K562 (cell line): ENCODE measurements around the gene MCCD1. TPM values are rescaled to one million over a fixed set of nuclear protein-coding genes. Genes with fewer than 3 reads are reported as not detected.
A peak's percentile ranks its signal among the peaks of the same experiment; 100 is the strongest.

ENCODE experiments used
- BCL6 ChIP-seq: fragments of 250-450 bp; sonication (Bioruptor Pico); IDR thresholded peaks from 2 replicates; pipeline ENCODE4 v1.4.0; 2020
- BDP1 ChIP-seq: IDR thresholded peaks from 3 replicates; pipeline ENCODE4 v1.6.1; 2011; ENCODE audit not compliant: insufficient read length, insufficient read depth
- BRD4 ChIP-seq: fragments of 200-600 bp; sonication (generic); IDR thresholded peaks from 2 replicates; pipeline ENCODE4 v1.6.1; 2017; ENCODE audit warnings: inconsistent platforms
- ESRRA ChIP-seq: fragments of 450-650 bp; IDR thresholded peaks from 2 replicates; pipeline ENCODE4 v1.6.1; 2014; ENCODE audit warnings: low read depth, mild to moderate bottlenecking, moderate library complexity, borderline replicate concordance
- ESRRB ChIP-seq: fragments of 250-450 bp; sonication (Bioruptor Pico); IDR thresholded peaks from 2 replicates; pipeline ENCODE4 v1.5.0; 2020; ENCODE audit warnings: mild to moderate bottlenecking, moderate library complexity, borderline replicate concordance
- FOXM1 ChIP-seq, 2 experiments: fragments of 450-650 bp in 1 of 2; sonication (generic) in 1 of 2; formaldehyde crosslinking in 1 of 2; IDR thresholded peaks; 2 replicates each; pipeline versions ENCODE4 v1.6.1 to v1.9.0; 2017 to 2022; ENCODE audit warnings: low read depth in 2 of 2, mild to moderate bottlenecking in 2 of 2, missing genetic modification reagents in 1 of 2, moderate library complexity in 1 of 2
- HNRNPK ChIP-seq: fragments of 200-400 bp; formaldehyde crosslinking; IDR thresholded peaks from one replicate; pipeline ENCODE4 v1.6.1; 2018; ENCODE audit warnings: mild to moderate bottlenecking, low read depth, low read length; ENCODE audit not compliant: poor library complexity, severe bottlenecking
- MEF2A ChIP-seq: IDR thresholded peaks from 2 replicates; pipeline ENCODE4 v1.6.1; 2011; ENCODE audit warnings: low read depth, mild to moderate bottlenecking, low read length, moderate library complexity; ENCODE audit not compliant: control insufficient read depth
- NBN ChIP-seq: fragments of 450-650 bp; IDR thresholded peaks from 2 replicates; pipeline ENCODE4 v1.6.1; 2016; ENCODE audit warnings: low read depth, mild to moderate bottlenecking
- PREB ChIP-seq: sonication (generic); formaldehyde crosslinking; IDR thresholded peaks from 2 replicates; pipeline ENCODE4 v1.8.1; 2023; ENCODE audit warnings: mild to moderate bottlenecking, missing genetic modification reagents
- RBM39 ChIP-seq: fragments of 200-400 bp; formaldehyde crosslinking; optimal IDR thresholded peaks from 2 replicates; pipeline ENCODE3; 2018; ENCODE audit warnings: low read depth, low read length
- RHOXF2B ChIP-seq: fragments of 250-450 bp; sonication (Bioruptor Pico); conservative IDR thresholded peaks from 2 replicates; pipeline ENCODE4 v1.5.1; 2021
- SMARCA4 ChIP-seq: fragments of 450-650 bp; IDR thresholded peaks from 2 replicates; pipeline ENCODE4 v1.6.1; 2016
- SPI1 ChIP-seq: IDR thresholded peaks from 2 replicates; pipeline ENCODE4 v1.6.1; 2011; ENCODE audit warnings: low read depth, low read length, control low read depth, borderline replicate concordance
- TCF3 ChIP-seq: sonication (generic); formaldehyde crosslinking; IDR thresholded peaks from 2 replicates; pipeline ENCODE4 v1.4.0; 2020; ENCODE audit warnings: mild to moderate bottlenecking, missing genetic modification reagents
- THRA ChIP-seq: fragments of 450-650 bp; IDR thresholded peaks from 2 replicates; pipeline ENCODE4 v1.6.1; 2017; ENCODE audit warnings: mild to moderate bottlenecking, moderate library complexity
- XRCC5 ChIP-seq: fragments of 200-400 bp; formaldehyde crosslinking; IDR thresholded peaks from 2 replicates; pipeline ENCODE4 v1.6.1; 2017; ENCODE audit warnings: low read depth, mild to moderate bottlenecking, low read length
- ZC3H11A ChIP-seq: IDR thresholded peaks from 2 replicates; pipeline ENCODE4 v1.6.1; 2012; ENCODE audit warnings: low read depth, low read length, improper control_type of control experiment
- ZC3H8 ChIP-seq: fragments of 450-650 bp; IDR thresholded peaks from 2 replicates; pipeline ENCODE4 v1.6.1; 2017
- ZFPM2 ChIP-seq: fragments of 250-450 bp; sonication (Bioruptor Pico); IDR thresholded peaks from 2 replicates; pipeline ENCODE4 v1.5.1; 2022; ENCODE audit warnings: mild to moderate bottlenecking
- ZNF197 ChIP-seq: fragments of 200-800 bp; sonication (Bioruptor generic); IDR thresholded peaks from 2 replicates; pipeline ENCODE4 v1.6.1; 2016; ENCODE audit warnings: low read depth, missing genetic modification characterization, missing compliant biosample characterization
- ZNF324 ChIP-seq: fragments of 250-450 bp; sonication (Bioruptor Pico); IDR thresholded peaks from 2 replicates; pipeline ENCODE4 v1.4.0; 2020; ENCODE audit warnings: mild to moderate bottlenecking
- ZNF444 ChIP-seq: fragments of 250-450 bp; sonication (Bioruptor Pico); IDR thresholded peaks from 2 replicates; pipeline ENCODE4 v1.4.0; 2020; ENCODE audit warnings: mild to moderate bottlenecking, moderate library complexity
- ZNF766 ChIP-seq: fragments of 200-800 bp; sonication (Bioruptor generic); conservative IDR thresholded peaks from 2 replicates; pipeline ENCODE4 v1.6.1; 2016; ENCODE audit warnings: missing genetic modification characterization, missing compliant biosample characterization
- polyA plus RNA-seq, 8 experiments: library from polyadenylated mRNA; depleted of rRNA in 4 of 8; stranded (reverse) in 5 of 8; unstranded in 3 of 8; fragments of >200 nt; fragmentation: Nextera tagmentation in 2 of 8; fragmentation: Illumina TruSeq in 1 of 8; extraction: Ambion mirVana in 2 of 8; extraction: Trizol in 1 of 8; gene quantifications; 2 replicates each; pipeline versions ENCODE4 v1.2.1 to v1.2.3, GENCODE V29; 2011 to 2014; ENCODE audit warnings: inconsistent platforms in 1 of 8, missing spikeins in 1 of 8
- total RNA-seq, 7 experiments: library from RNA; depleted of rRNA in 6 of 7; stranded (reverse); fragments of >200 nt in 6 of 7; fragmentation: Illumina TruSeq in 2 of 7; extraction: Trizol in 2 of 7; gene quantifications; 2 replicates each; pipeline versions ENCODE4 v1.2.1 to v1.2.3, GENCODE V29; 2011 to 2021; ENCODE audit warnings: low replicate concordance in 1 of 7
- TF ChIP-seq, protein P1 (sequence below), 3 experiments: fragments of 200-800 bp in 1 of 3; sonication (Bioruptor generic) in 1 of 3; sonication (generic) in 1 of 3; formaldehyde crosslinking in 1 of 3; IDR thresholded peaks; 2 replicates each; pipeline versions ENCODE4 v1.6.1 to v1.8.0; 2016 to 2022; ENCODE audit warnings: mild to moderate bottlenecking in 2 of 3, missing compliant biosample characterization in 2 of 3, missing genetic modification characterization in 2 of 3, missing genetic modification reagents in 1 of 3

The MCCD1 gene
- total and polyA plus RNA-seq, 9 of the 15 experiments (the other 6 are each of a cell fraction or from before 2014, with no cell fraction given) = not detected

DNA sequence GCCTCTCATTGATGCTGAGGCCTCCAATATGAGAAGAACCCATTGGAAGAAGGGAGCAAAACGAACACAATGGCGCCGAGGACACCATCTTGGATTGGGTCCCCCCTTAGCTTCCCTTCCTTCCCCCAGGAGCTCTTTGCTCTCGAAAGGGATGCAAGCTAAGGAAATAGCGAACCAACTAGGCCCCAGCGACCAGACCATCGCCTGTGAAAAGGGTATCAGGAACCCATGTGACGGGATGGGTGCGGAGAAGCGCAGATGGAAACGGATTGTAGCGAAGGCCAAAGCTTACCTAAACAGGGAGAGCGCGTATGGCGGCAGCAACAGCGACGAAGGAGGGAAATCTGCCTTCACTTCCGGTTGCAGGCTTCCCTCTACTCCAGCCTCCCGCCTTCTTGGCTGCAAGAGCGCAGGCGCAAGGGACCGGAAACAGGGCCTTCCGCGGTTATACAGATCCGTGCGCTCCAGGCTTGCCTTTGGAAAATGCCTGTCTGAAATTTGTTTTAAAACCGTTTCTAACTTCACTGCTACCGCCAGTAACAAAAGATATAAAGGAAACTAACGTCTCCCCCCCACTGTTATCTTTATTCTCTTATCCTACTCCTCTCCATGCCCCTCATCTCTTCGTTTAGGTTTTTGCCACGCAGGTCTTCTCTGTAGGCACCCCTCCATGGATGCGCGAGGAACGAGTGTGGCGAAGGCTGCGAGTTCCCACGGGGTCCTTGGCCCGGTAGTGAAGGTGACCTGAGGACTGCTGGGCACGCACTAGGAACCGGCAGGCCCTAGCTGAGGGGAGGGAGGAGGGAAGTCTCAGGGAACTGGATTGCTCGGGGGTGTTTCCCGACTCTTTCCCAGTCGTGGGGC is 13.1 kb downstream of the MCCD1 start, which contains the start of gene DDX39B (continued):
- peak; percentile 61 for TF ChIP-seq XRCC5
- peak; percentile 96 for TF ChIP-seq NBN
- TF ChIP-seq, protein P1, sequence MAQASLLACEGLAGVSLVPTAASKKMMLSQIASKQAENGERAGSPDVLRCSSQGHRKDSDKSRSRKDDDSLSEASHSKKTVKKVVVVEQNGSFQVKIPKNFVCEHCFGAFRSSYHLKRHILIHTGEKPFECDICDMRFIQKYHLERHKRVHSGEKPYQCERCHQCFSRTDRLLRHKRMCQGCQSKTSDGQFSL (CRISPR knock-in tag; IDR thresholded peaks at IDR 0.05) = peak; percentile 11; the same call in 1 of the 2 replicates
- TF ChIP-seq, protein P1 (tag; IDR thresholded peaks at IDR 0.05) = peak in 1 of 2 experiments; percentile 30; a peak in 1 of 4 replicates
- peak; percentile 66 for TF ChIP-seq THRA
- TF ChIP-seq BDP1 = no peak
- TF ChIP-seq ZNF197 (CRISPR knock-in tag) = peak; percentile 84; the same call in 1 of the 2 replicates
- peak; percentile 99 for TF ChIP-seq RBM39
- TF ChIP-seq BRD4 = peak; percentile 100
- TF ChIP-seq RHOXF2B (CRISPR knock-in tag) = no peak
- no peak for TF ChIP-seq ZFPM2
- TF ChIP-seq SMARCA4 = peak; percentile 55; the same call in 1 of the 2 replicates
- no peak for TF ChIP-seq ZNF324
- peak; percentile 100 for TF ChIP-seq ESRRA
- TF ChIP-seq MEF2A = no peak
- TF ChIP-seq TCF3 (CRISPR knock-in tag) = peak; percentile 46
- no peak for TF ChIP-seq ESRRB (CRISPR knock-in tag)
- peak; percentile 67; the same call in 1 of the 2 replicates for TF ChIP-seq ZC3H8
- no peak; the same call in 1 of the 2 replicates for TF ChIP-seq ZNF444 (CRISPR knock-in tag)
- TF ChIP-seq BCL6 (CRISPR knock-in tag) = peak; percentile 62; the same call in 1 of the 2 replicates
- no peak for TF ChIP-seq PREB (CRISPR knock-in tag)
- peak; percentile 65; the same call in 1 of the 2 replicates for TF ChIP-seq SPI1
- no peak for TF ChIP-seq HNRNPK
- TF ChIP-seq FOXM1 (IDR thresholded peaks at IDR 0.05; ENCODE audit: low read depth) = peak; percentile 52; the same call in 1 of the 2 replicates
- TF ChIP-seq FOXM1 (CRISPR knock-in tag; IDR thresholded peaks at IDR 0.05; ENCODE audit: low read depth) = peak; percentile 96
- no peak; the same call in 1 of the 2 replicates for TF ChIP-seq ZC3H11A
- TF ChIP-seq ZNF766 (CRISPR knock-in tag) = peak; percentile 84
